ENCODE measurements around the gene TEX11. TPM values are rescaled to one million over a fixed set of nuclear protein-coding genes. Genes with fewer than 3 reads are reported as not detected.
"Not testable (repeated sequence)": the region's sequence is repeated elsewhere in the genome, so short reads cannot be mapped to it uniquely, and the experiment has no call there.

TEX11 gene
- not detected for total RNA-seq

- DNase-seq, result no peak
Measured at GRCh38 chrX:70908541-70908940, at the start of gene TEX11. TEX11 (minus strand) TSS chrX:70908711; CDS start chrX:70907789, 922 bp downstream.

- DNase-seq, result no peak
Measured at GRCh38 chrX:70954871-70955270, 46.4 kb upstream of the TEX11 start.

- no peak for DNase-seq
Measured at GRCh38 chrX:70924294-70924911, 15.9 kb upstream of the TEX11 start.

- DNase-seq, result no peak
Measured at GRCh38 chrX:70922774-70923473, 14.4 kb upstream of the TEX11 start.

- no peak for DNase-seq
Measured at GRCh38 chrX:70921709-70922352, 13.3 kb upstream of the TEX11 start.

- no peak for DNase-seq
Measured at GRCh38 chrX:70916754-70917153, 8.2 kb upstream of the TEX11 start.

GRCh38 chrX:70907900-70908299, 611 bp downstream of the TEX11 start:
- DNase-seq, result no peak

GRCh38 chrX:70901465-70901864, 7.0 kb downstream of the TEX11 start:
- no peak for DNase-seq

- not testable (repeated sequence) for DNase-seq
Measured at GRCh38 chrX:70890441-70890840, 18.1 kb downstream of the TEX11 start.

- no peak for DNase-seq
Measured at GRCh38 chrX:70878902-70879301, 29.6 kb downstream of the TEX11 start.

GRCh38 chrX:70852294-70852693, 56.2 kb downstream of the TEX11 start:
- no peak for DNase-seq

- not testable (repeated sequence) for DNase-seq
Measured at GRCh38 chrX:70844081-70844480, 64.4 kb downstream of the TEX11 start.

- not testable (repeated sequence) for DNase-seq
Measured at GRCh38 chrX:70843620-70844019, 64.9 kb downstream of the TEX11 start.

GRCh38 chrX:70834589-70834988, 73.9 kb downstream of the TEX11 start:
- no peak for DNase-seq

- no peak for DNase-seq
Measured at GRCh38 chrX:70826715-70827114, 81.8 kb downstream of the TEX11 start.

- DNase-seq, result no peak
Measured at GRCh38 chrX:70825366-70825765, 83.1 kb downstream of the TEX11 start.

GRCh38 chrX:70808942-70809940, 99.3 kb downstream of the TEX11 start:
- no peak for DNase-seq

- no peak for DNase-seq
Measured at GRCh38 chrX:70806081-70806480, 102.4 kb downstream of the TEX11 start.

- DNase-seq, result not testable (repeated sequence)
Measured at GRCh38 chrX:70796742-70797141, 111.8 kb downstream of the TEX11 start.

- DNase-seq, result no peak
Measured at GRCh38 chrX:70774223-70774622, 134.3 kb downstream of the TEX11 start.

- DNase-seq, result no peak
Measured at GRCh38 chrX:70769659-70770227, 138.8 kb downstream of the TEX11 start.

- DNase-seq, result no peak
Measured at GRCh38 chrX:70762285-70762684, 146.2 kb downstream of the TEX11 start.

Measured in effector CD4-positive, alpha-beta T cell (primary cell).